Measurements from ENCODE around the gene STUM. TPM values are rescaled to one million over a fixed set of nuclear protein-coding genes. Genes with fewer than 3 reads are reported as not detected.

Gene STUM
- total RNA-seq, 1 experiment from 2014 or later = 0.11 TPM

DNA sequence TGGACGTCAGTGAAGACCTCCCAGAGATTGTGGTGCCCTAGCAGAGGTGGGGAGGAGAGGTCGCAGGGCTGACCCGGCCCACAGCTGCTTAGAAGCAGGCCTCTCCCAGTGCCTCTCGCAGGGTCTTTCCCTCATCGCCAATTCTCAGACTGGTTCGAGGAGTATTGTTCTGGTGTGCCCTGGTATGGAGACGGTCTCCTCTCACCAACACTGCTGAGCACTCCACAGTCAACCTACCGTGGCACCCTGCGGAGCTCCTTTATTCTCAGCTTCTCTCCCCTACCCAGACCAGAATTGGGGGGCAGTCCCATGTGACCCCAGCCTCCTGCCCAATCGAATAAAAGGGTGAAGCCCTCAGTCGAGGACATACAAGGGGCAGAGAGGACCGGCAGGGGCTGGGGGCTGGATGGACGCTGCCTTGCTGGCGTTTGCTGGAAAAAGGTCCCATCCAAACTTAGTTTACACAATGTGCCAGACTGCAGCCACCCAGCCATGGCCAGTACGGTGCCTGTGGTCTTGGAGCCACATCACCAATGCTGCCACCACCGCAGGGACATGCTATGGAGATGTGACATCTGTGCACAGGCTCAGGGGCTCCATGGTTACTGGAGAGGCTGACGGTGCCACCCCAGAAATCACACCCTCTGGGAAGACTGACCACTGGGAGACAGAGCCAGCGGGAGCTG lies 80.8 kb downstream of the STUM start:
- H3K18ac ChIP-seq (ENCODE audit: insufficient read length, low read depth, low read length) = no peak overlapping the region
- H2BK20ac ChIP-seq (ENCODE audit: low read depth, low read length, poor library complexity, severe bottlenecking) = no peak overlapping the region
- no peaks in the 10 kb centered on the region for H4K20me1 ChIP-seq (ENCODE audit: control insufficient read depth, insufficient read depth, insufficient read length)
- H3K4me2 ChIP-seq (ENCODE audit: insufficient read depth, insufficient read length, low read length) = no peak overlapping the region
- Mint-ChIP-seq H3K4me1 (peaks cover 2% of the 10 kb centered on the region in 2 experiments; a peak in 3 of 4 replicates), H3K27me3 (ENCODE audit: low read depth) (peaks cover 33% of the 10 kb centered on the region), H3K4me3 (no peak overlapping the region), H3K36me3 (ENCODE audit: insufficient read depth in 1 of 3, low read depth in 3 of 3) (peaks cover 0 to 5% (median 5%) of the 10 kb centered on the region in 3 experiments; a peak in 1 of 7 replicates), H3K27ac (no peak overlapping the region), H3K9me3 (peaks cover 5 to 6% of the 10 kb centered on the region in 2 experiments; a peak in 3 of 5 replicates)
- H3K27ac ChIP-seq (ENCODE audit: insufficient read length, low read depth, low read length) = no peak overlapping the region
- no peak overlapping the region; the same call in 1 of the 2 replicates for H3K14ac ChIP-seq (ENCODE audit: insufficient read depth, low read length)
- H2BK120ac ChIP-seq (ENCODE audit: low read depth, low read length, poor library complexity, severe bottlenecking) = no peak overlapping the region
- H4K5ac ChIP-seq (ENCODE audit: insufficient read length, low read depth, low read length) = no peak overlapping the region
- no CpG with 5 or more reads among the region's 18 CpGs for WGBS (ENCODE audit: extremely low coverage, insufficient read length, low lambda C conversion rate)
- no peaks in the 10 kb centered on the region for H3K23me2 ChIP-seq (ENCODE audit: insufficient read length, low read depth, low read length, poor library complexity, severe bottlenecking)
- H2BK15ac ChIP-seq (ENCODE audit: low read depth, low read length) = no peak overlapping the region
- TF ChIP-seq, protein P1, sequence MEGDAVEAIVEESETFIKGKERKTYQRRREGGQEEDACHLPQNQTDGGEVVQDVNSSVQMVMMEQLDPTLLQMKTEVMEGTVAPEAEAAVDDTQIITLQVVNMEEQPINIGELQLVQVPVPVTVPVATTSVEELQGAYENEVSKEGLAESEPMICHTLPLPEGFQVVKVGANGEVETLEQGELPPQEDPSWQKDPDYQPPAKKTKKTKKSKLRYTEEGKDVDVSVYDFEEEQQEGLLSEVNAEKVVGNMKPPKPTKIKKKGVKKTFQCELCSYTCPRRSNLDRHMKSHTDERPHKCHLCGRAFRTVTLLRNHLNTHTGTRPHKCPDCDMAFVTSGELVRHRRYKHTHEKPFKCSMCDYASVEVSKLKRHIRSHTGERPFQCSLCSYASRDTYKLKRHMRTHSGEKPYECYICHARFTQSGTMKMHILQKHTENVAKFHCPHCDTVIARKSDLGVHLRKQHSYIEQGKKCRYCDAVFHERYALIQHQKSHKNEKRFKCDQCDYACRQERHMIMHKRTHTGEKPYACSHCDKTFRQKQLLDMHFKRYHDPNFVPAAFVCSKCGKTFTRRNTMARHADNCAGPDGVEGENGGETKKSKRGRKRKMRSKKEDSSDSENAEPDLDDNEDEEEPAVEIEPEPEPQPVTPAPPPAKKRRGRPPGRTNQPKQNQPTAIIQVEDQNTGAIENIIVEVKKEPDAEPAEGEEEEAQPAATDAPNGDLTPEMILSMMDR (conservative IDR thresholded peaks at IDR 0.05) = no peak
- no peak overlapping the region for H2AFZ ChIP-seq (ENCODE audit: low read length)
- no peak overlapping the region for H4K91ac ChIP-seq (ENCODE audit: insufficient read length, low read depth, low read length)
- no peak overlapping the region for H2AK5ac ChIP-seq (ENCODE audit: insufficient read length, low read length)
- H3K23ac ChIP-seq (ENCODE audit: insufficient read length, low read depth, low read length) = no peak overlapping the region
- peaks cover 8% of the 10 kb centered on the region; the same call in 1 of the 2 replicates for H3K27me3 ChIP-seq (ENCODE audit: insufficient read depth, low read length)
- no peak overlapping the region for H3K9ac ChIP-seq (ENCODE audit: extremely low read depth, insufficient read length, low read length)
- H3K4ac ChIP-seq (ENCODE audit: low read depth, low read length) = no peak overlapping the region
- H3K79me2 ChIP-seq (ENCODE audit: insufficient read depth, low read length) = no peaks in the 10 kb centered on the region
- no peak overlapping the region for H3T11ph ChIP-seq (ENCODE audit: low read length)
- no peak overlapping the region for H2BK5ac ChIP-seq (ENCODE audit: insufficient read length, low read length)
- no peaks in the 10 kb centered on the region for H3K9me3 ChIP-seq (ENCODE audit: control insufficient read depth, low read depth, low read length)
- no peak for DNase-seq
- H3K4me1 ChIP-seq (ENCODE audit: insufficient read depth, low read length) = no peaks in the 10 kb centered on the region
- H4K8ac ChIP-seq (replicated peaks; ENCODE audit: insufficient read length, low read depth, low read length) = no peak overlapping the region
- no peak overlapping the region for H2BK12ac ChIP-seq (ENCODE audit: insufficient read length, low read depth, low read length)
- H3K79me1 ChIP-seq (ENCODE audit: insufficient read depth, low read depth, low read length, poor library complexity, severe bottlenecking) = no peaks in the 10 kb centered on the region
- H3K56ac ChIP-seq (ENCODE audit: insufficient read length, low read depth, low read length) = no peak overlapping the region

All from H9 (cell line).